ENCODE results near the gene KLHL2. TPM values are rescaled to one million over a fixed set of nuclear protein-coding genes. Genes with fewer than 3 reads are reported as not detected.

Gene KLHL2
- total and polyA plus RNA-seq, 2 experiments from 2014 or later, result 8.2 to 21.3 TPM

DNA sequence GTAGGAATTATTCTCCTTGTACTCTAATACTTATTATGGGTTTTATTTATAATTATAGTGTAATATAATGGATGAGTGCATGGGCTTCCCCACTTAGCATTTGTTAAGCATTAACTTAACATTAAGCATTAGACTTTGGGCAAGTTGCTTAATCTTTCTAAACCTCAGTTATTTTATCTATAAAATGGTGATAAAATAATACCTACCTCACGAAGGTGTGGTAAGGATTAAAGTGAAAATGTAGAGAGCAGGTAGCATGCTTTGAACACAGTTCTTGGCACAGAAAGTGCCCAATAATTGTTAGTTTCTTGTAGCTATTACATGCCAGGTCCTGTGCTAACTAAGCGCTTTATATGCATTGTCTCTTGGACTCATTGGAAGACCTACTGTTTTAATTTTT lies 122.7 kb downstream of the KLHL2 start:
- Histone ChIP-seq H3K9me2 (replicated peaks; ENCODE audit: insufficient read depth) (no peaks in the 10 kb centered on the region), H3K36me3 (replicated peaks; ENCODE audit: insufficient read depth, low read depth) (no peaks in the 10 kb centered on the region), H3K27me3 (no peaks in the 10 kb centered on the region), H3K4me2 (peak overlapping the region; percentile 82), H3K9me3 (ENCODE audit: low read depth) (no peaks in the 10 kb centered on the region), H3K4me3 (peak overlapping the region; percentile 38), H3K79me2 (peaks cover 75% of the 10 kb centered on the region), H2AFZ (no peak overlapping the region), H3K27ac (peak overlapping the region; percentile 20), H4K20me1 (ENCODE audit: insufficient read depth, poor library complexity, severe bottlenecking) (peaks cover 69% of the 10 kb centered on the region), H3K4me1 (ENCODE audit: insufficient read depth) (peaks cover 20% of the 10 kb centered on the region)
- TF ChIP-seq EZH2phosphoT487 (IDR thresholded peaks at IDR 0.05; ENCODE audit: low read depth, severe bottlenecking, unreplicated experiment) (no peak), EZH2 (IDR thresholded peaks at IDR 0.05; ENCODE audit: borderline replicate concordance) (no peak)
- TF ChIP-seq, protein P1, sequence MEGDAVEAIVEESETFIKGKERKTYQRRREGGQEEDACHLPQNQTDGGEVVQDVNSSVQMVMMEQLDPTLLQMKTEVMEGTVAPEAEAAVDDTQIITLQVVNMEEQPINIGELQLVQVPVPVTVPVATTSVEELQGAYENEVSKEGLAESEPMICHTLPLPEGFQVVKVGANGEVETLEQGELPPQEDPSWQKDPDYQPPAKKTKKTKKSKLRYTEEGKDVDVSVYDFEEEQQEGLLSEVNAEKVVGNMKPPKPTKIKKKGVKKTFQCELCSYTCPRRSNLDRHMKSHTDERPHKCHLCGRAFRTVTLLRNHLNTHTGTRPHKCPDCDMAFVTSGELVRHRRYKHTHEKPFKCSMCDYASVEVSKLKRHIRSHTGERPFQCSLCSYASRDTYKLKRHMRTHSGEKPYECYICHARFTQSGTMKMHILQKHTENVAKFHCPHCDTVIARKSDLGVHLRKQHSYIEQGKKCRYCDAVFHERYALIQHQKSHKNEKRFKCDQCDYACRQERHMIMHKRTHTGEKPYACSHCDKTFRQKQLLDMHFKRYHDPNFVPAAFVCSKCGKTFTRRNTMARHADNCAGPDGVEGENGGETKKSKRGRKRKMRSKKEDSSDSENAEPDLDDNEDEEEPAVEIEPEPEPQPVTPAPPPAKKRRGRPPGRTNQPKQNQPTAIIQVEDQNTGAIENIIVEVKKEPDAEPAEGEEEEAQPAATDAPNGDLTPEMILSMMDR (IDR thresholded peaks at IDR 0.05; ENCODE audit: poor library complexity), result no peak
- 79% methylated on average over 2 of the region's 2 CpGs for WGBS (ENCODE audit: low lambda C conversion rate, missing lambda C conversion rate)
- no peak for DNase-seq (ENCODE audit: low spot score)

DNA sequence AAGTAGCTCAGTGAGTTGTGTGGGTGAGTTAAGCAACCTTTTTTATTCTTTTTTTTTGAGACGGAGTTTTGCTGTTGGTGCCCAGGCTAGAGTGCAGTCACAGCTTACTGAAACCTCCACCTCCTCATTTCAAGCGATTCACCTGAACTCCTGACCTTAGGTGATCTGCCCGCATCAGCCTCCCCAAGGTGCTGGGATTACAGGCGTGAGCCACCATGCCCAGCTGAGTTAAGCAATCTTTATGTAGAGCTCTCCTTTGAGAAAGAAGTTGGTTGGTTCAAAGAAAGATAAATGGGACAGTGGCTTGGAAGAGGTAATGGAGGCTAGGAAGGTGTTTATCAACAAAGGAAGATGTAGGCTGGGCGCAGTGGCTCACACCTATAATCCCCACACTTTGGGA lies 123.3 kb downstream of the KLHL2 start:
- Histone ChIP-seq H3K4me3 (peak overlapping the region; percentile 38), H3K79me2 (peaks cover 81% of the 10 kb centered on the region), H4K20me1 (ENCODE audit: insufficient read depth, poor library complexity, severe bottlenecking) (peaks cover 75% of the 10 kb centered on the region), H3K27me3 (no peaks in the 10 kb centered on the region), H3K4me2 (peak overlapping the region; percentile 82), H3K27ac (peak overlapping the region; percentile 17), H3K4me1 (ENCODE audit: insufficient read depth) (peaks cover 20% of the 10 kb centered on the region), H3K9me3 (ENCODE audit: low read depth) (no peaks in the 10 kb centered on the region), H3K36me3 (replicated peaks; ENCODE audit: insufficient read depth, low read depth) (no peaks in the 10 kb centered on the region), H2AFZ (no peak overlapping the region), H3K9me2 (replicated peaks; ENCODE audit: insufficient read depth) (no peaks in the 10 kb centered on the region)
- WGBS (ENCODE audit: low lambda C conversion rate, missing lambda C conversion rate), result 81% methylated on average over 5 of the region's 5 CpGs
- no peak for TF ChIP-seq EZH2phosphoT487 (IDR thresholded peaks at IDR 0.05; ENCODE audit: low read depth, severe bottlenecking, unreplicated experiment)
- TF ChIP-seq, protein P1 (IDR thresholded peaks at IDR 0.05; ENCODE audit: poor library complexity), result no peak
- no peak for TF ChIP-seq EZH2 (IDR thresholded peaks at IDR 0.05; ENCODE audit: borderline replicate concordance)
- DNase-seq (ENCODE audit: low spot score), result no peak

DNA sequence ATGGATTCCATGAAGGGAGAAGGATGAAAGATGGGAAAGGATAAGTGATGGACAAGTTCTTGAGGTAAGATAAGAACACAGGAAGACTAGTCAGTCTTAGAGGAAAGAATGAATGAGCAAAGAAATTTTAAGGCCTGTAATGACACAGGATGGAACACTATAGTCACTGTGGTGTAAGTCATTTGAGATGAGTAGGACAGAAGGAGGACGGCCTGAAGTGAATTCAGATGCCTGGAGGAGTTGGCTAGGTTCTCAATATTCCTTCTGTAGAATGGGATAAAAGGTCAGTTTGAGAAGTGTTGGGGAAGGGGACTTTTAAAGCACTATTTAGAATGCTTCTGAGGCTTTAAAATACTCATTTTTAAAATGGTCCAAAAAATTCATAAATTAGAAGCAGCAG lies 124.0 kb downstream of the KLHL2 start:
- WGBS (ENCODE audit: low lambda C conversion rate, missing lambda C conversion rate), result 55% methylated on average over 1 of the region's 1 CpG
- Histone ChIP-seq H3K4me1 (ENCODE audit: insufficient read depth) (peaks cover 16% of the 10 kb centered on the region), H3K27me3 (no peaks in the 10 kb centered on the region), H3K36me3 (replicated peaks; ENCODE audit: insufficient read depth, low read depth) (no peaks in the 10 kb centered on the region), H3K27ac (no peak overlapping the region), H3K4me3 (peak overlapping the region; percentile 38), H3K4me2 (peak overlapping the region; percentile 82), H3K9me2 (replicated peaks; ENCODE audit: insufficient read depth) (no peaks in the 10 kb centered on the region), H2AFZ (no peak overlapping the region), H3K9me3 (ENCODE audit: low read depth) (no peaks in the 10 kb centered on the region), H4K20me1 (ENCODE audit: insufficient read depth, poor library complexity, severe bottlenecking) (peaks cover 81% of the 10 kb centered on the region), H3K79me2 (peaks cover 88% of the 10 kb centered on the region)
- no peak for DNase-seq (ENCODE audit: low spot score)
- TF ChIP-seq EZH2phosphoT487 (IDR thresholded peaks at IDR 0.05; ENCODE audit: low read depth, severe bottlenecking, unreplicated experiment) (no peak), EZH2 (IDR thresholded peaks at IDR 0.05; ENCODE audit: borderline replicate concordance) (no peak)
- TF ChIP-seq, protein P1 (IDR thresholded peaks at IDR 0.05; ENCODE audit: poor library complexity), result no peak

DNA sequence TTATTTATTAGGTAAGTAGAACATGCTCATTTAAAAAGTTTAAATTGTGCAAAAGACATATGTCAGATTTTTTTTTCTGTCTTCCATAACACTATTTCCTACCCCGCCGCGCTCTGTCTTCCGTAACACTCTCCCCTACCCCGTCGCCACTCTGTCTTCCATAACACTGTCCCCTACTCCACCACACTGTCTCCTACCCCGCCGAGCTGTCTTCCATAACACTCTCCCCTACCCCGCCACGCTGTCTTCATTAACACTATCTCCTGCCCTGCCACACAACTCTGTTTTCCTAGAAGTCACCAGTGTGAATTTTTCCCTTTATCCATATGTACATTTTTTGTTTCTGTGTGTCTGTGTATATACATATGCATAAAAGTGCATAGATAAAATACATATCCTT lies 124.5 kb downstream of the KLHL2 start:
- Histone ChIP-seq H3K79me2 (peaks cover 92% of the 10 kb centered on the region), H4K20me1 (ENCODE audit: insufficient read depth, poor library complexity, severe bottlenecking) (peaks cover 86% of the 10 kb centered on the region), H3K9me2 (replicated peaks; ENCODE audit: insufficient read depth) (no peaks in the 10 kb centered on the region), H3K4me3 (peak overlapping the region; percentile 38), H3K9me3 (ENCODE audit: low read depth) (no peaks in the 10 kb centered on the region), H3K27me3 (no peaks in the 10 kb centered on the region), H3K4me1 (ENCODE audit: insufficient read depth) (peaks cover 14% of the 10 kb centered on the region), H2AFZ (no peak overlapping the region), H3K36me3 (replicated peaks; ENCODE audit: insufficient read depth, low read depth) (no peaks in the 10 kb centered on the region), H3K27ac (no peak overlapping the region), H3K4me2 (peak overlapping the region; percentile 82)
- TF ChIP-seq, protein P1 (IDR thresholded peaks at IDR 0.05; ENCODE audit: poor library complexity), result no peak
- TF ChIP-seq EZH2 (IDR thresholded peaks at IDR 0.05; ENCODE audit: borderline replicate concordance) (no peak), EZH2phosphoT487 (IDR thresholded peaks at IDR 0.05; ENCODE audit: low read depth, severe bottlenecking, unreplicated experiment) (no peak)
- 73% methylated on average over 10 of the region's 10 CpGs for WGBS (ENCODE audit: low lambda C conversion rate, missing lambda C conversion rate)
- no peak for DNase-seq (ENCODE audit: low spot score)
